GM19351 (cell line): ENCODE data around the gene RAN.
A peak's percentile ranks its signal among the peaks of the same experiment; 100 is the strongest.
"Not testable (repeated sequence)": the region's sequence is repeated elsewhere in the genome, so short reads cannot be mapped to it uniquely, and the experiment has no call there.

ENCODE experiments used
- ATAC-seq: cut with Tn5 transposase; IDR thresholded peaks from one replicate; pipeline ENCODE4 v1.9.1; 2021; ENCODE audit warnings: mild to moderate bottlenecking, moderate library complexity; ENCODE audit not compliant: unreplicated experiment

The RAN gene

DNA sequence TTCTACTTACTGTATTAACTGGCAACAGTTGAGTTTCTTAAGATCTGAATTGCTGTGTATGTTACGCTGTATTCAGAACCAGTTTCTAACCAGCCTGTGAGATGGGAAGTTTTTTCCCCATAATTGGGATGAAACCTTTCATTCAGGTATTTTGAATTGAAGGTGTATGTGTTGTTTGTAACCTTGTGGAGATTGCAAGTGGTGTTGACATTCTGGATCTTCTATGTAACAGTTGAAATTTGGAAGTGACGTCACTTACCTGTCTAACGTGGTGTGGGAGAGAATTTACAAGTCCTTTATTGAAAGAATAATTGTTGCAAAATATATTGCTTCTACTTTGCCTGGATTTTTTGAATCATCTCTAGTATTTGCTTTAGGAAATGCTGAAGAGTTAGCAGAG is 5.5 kb downstream of the RAN start:
- no peak for ATAC-seq

DNA sequence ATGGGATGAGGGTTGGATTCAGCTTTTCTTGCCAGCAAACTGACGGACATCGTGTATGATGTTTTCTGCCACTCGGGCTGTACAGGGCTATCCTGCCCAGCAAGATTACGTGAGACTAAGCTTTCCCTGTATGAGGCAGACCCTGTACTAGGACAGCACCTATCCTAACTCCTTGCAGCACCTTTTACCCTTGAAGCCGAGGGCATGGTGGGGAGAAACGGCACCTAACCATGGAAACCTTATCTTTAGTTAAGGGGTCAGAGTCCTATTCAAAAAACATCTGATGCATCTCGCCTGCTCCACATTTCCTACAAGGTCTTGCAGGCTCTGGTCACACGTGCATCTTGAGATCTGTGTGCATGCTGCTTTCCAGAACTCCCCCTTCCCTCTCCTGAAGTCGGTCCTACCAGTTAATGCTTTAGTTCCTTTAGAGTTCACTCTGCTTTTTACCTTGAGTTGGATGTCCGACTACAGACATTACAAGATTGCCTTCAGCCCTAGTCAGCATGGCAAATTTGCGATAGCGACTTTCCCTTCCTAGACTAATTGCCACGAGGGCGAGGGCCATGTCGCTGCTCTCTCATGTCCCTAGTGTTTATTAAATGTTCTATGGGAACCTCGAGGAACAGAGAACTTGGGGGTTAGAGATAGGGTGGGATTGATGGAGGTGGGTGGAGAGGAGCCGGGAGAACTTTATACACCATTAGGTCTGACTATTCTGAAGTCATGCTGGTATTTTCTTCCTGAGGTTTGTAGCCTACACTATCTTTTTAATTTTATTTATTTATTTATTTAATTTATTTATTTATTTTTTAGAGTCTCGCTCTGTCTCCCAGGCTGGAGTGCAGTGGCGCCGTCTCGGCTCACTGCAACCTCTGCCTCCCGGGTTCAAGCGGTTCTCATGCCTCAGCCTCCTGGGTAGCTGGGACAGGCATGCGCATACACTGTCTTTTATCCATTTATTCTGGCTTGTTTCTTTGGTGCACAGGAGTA is 6.6 kb downstream of the RAN start:
- no peak for ATAC-seq

DNA sequence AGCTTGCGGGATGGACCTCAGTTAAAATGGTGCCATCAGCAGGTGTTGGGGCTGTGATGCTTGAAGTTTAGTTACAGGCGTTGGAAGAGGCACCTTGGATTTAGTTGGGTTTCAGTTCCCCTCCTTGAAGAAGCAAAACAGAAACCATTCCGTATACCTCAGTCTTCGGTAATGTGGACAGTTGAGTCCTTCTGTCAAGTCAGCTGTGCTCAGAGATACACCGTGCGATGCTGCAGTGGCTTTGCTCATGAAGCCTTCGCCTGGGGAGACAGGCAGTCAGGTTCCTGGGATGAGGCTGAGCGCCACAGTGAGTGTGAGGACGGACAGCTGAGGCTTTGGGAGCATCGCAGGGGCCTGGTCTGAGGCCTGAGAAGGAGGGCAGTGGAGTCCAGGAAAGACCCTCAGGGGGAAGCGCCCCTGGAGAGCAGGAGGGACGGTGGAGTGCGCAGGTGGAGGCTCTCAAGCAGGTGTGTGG is 7.4 kb downstream of the RAN start:
- peak; percentile 83 for ATAC-seq

DNA sequence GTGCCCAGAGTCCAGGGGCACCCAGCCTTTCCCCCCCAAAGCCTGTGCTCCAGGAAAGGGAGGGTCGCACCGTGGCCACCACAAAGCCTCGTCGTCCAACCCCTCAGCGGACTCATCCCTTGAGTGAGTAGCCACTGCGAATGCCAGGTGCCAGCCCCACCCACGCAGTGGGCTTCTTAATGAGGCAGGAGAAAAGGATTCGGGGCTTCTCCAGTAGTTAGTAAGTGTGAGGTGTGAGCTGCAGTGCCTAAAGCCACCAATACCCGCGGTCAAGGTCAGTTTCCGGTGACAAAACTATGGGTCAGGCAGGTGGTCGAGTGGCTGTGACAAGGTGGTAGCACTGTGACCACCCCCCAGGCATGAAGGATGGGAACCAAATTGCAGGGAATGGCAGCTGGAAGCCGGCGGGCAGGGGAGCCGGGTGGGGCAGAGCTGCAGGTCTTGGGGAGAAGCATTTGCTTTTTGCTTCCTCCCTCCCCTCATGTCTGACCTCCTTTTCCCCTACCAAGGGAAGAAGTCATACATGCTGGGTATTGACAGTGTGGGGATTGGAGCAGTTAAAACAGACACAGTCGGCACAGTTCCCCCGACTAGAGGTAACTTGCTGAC is 8.0 kb downstream of the RAN start:
- ATAC-seq, result peak; percentile 31

- ATAC-seq, result peak; percentile 42
These were observed 8.6 kb downstream of the RAN start for GRCh38 chr12:130880411-130880885.

DNA sequence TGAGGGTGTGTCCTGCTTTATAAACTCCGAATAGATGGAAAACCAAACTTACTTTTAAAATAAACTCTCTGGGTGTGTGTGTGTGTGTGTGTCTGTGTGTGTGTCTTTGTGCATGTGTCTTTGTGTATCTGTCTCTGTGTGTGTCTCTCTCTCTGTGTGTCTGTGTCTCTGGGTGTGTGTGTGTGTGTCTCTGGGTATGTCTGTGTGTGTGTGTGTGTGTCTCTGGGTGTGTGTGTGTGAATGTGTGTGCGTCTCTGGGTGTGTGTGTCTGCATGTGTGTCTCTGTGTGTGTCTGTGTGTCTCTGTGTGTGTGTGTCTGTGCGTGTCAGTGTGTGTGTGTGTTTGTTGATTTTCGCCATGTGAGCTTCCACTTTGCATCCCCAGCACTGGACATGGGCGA is 9.2 kb downstream of the RAN start:
- ATAC-seq, result no peak

GRCh38 chr12:130881548-130881947 is 9.7 kb downstream of the RAN start:
- no peak for ATAC-seq

DNA sequence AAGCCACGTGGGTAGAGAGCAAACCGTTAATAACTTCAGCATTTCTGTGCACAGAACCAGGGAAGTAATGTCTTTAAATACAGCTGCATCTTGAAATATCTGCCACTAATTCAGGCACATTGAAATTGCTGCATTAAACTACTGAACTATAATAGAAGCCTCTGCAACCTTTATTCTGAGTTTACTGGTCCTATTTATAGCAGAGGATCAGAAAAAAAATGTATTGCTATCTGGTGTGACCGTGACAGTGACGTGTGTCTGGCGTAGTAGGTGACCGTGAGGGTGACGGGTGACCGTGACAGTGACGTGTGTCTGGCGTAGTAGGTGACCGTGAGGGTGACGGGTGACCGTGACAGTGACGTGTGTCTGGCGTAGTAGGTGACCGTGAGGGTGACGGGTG is 15.3 kb downstream of the RAN start:
- ATAC-seq, result not testable (repeated sequence)

GRCh38 chr12:130904064-130904463 is 32.2 kb downstream of the RAN start:
- no peak for ATAC-seq

DNA sequence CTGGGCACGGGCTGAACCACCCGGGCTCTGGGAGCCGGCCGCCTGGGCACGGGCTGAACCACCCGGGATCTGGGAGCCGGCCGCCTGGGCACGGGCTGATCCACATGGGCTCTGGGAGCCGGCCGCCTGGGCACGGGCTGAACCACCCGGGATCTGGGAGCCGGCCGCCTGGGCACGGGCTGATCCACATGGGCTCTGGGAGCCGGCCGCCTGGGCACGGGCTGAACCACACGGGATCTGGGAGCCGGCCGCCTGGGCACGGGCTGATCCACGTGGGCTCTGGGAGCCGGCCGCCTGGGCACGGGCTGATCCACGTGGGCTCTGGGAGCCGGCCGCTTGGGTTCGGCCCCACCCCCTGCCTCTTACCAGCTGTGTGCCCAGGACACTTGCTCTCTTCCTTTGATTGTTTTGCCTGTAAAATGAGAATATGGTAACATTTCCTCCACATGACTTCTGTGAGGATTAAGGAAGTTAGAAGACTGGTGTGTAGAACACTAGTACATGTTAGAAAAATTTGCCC is 33.1 kb downstream of the RAN start:
- not testable (repeated sequence) for ATAC-seq

GRCh38 chr12:130909111-130909510 is 37.2 kb downstream of the RAN start:
- ATAC-seq, result no peak

- ATAC-seq, result no peak
These were observed 39.3 kb downstream of the RAN start for GRCh38 chr12:130911193-130911592.

GRCh38 chr12:130911933-130912332 is 40.1 kb downstream of the RAN start:
- ATAC-seq, result no peak

GRCh38 chr12:130916241-130916911 is 44.5 kb downstream of the RAN start:
- ATAC-seq, result no peak

DNA sequence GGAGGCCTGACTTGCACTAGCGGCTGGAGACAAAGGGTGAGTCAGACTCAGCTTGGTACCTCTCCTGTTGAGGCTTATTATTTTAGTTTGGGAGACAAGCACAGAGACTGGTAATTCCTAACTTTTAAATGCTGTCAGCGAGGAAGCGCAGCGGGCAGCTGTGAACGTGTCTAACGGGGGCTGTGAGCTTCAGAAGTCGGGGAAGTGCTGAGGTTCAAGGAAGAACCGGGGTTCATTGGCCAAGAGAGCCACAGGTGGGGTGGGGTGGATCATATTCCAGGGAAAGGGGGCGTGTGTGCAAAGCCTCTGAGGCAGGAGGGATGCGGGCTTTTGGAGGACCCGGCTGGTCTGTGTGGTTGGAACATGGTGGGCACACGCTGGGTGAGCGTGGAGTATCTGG is 45.7 kb downstream of the RAN start:
- ATAC-seq, result no peak

- no peak for ATAC-seq
These were observed 47.2 kb downstream of the RAN start for GRCh38 chr12:130919086-130919485.

GRCh38 chr12:130920119-130920703 is 48.3 kb downstream of the RAN start:
- ATAC-seq, result no peak

- no peak for ATAC-seq
These were observed 49.0 kb downstream of the RAN start for GRCh38 chr12:130920723-130921381.

GRCh38 chr12:130922511-130922953 is 50.7 kb downstream of the RAN start:
- no peak for ATAC-seq
